ENCODE data around the gene TSPAN14. TPM values are rescaled to one million over a fixed set of nuclear protein-coding genes. Genes with fewer than 3 reads are reported as not detected.

Gene TSPAN14
- total and polyA plus RNA-seq, 2 of the 13 experiments (the other 11 are each of a cell fraction or from before 2014, with no cell fraction given) = 24.1 to 80.6 TPM

DNA sequence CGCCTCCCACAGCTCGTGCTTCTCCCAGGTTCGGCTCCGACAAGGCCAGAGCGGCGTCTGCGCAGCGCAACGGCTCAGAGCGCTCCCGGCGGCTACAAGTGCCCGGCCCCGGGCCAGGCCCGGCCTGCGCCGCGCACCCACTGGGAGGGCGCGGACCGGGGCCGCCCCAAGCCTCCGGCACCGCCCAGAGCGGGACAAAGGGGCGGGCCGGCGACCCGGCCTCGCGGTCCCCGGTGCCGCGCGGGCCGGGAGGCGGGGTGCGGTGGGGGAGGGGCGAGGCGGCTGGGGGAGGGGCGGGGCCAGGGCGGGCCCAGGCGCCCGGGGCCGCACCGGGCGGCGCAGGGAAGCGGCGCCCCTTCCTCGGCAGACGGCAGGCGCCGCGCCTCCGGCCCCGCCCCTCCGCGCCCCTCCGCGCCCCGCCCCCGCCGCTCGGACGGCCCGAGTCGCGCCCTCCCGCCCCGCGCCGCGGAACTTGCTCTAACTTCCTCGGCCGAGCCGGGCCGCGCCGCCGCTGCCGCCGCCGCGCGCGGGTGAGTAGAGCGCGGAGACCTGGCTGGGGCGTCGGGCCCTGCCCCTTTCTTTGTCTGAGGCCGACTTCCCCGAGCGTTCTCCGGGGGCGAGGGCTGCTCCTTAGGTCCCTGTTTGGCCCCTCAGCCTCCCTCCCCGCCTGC is at the start of gene TSPAN14 (continued):
- TF ChIP-seq SPEN (CRISPR knock-in tag; IDR thresholded peaks at IDR 0.05; ENCODE audit: low read depth) (no peak; the same call in 1 of the 2 replicates), SRSF1 (optimal IDR thresholded peaks at IDR 0.05; ENCODE audit: low read depth, low read length) (no peak), CHCHD3 (CRISPR knock-in tag; IDR thresholded peaks at IDR 0.05) (no peak), NRL (CRISPR knock-in tag; IDR thresholded peaks at IDR 0.05; ENCODE audit: borderline replicate concordance) (no peak)

DNA sequence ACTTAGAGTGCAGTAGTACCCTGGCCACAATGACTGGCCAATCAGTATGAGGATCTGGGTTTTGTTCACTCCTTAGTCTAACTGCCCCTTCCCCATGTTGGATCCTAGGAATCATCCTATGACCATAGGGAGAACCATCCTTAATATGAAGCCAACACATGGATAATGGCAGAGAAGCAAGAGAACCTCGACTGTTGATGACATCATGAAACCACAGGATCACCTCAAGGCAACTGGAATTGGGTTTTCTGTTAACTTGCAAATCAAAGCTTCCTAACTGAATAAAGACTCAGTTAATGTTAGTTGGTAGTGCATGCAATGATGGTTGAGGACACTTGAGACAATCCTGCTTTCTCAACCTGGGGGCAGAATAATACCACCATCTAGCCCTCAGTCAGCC is 49.1 kb upstream of the TSPAN14 start:
- CTCF ChIA-PET (ENCODE audit: low intra/inter-chr PET ratio, low total read pairs) = no interaction called here
- no peaks in the 10 kb centered on the region for H3K36me3 ChIP-seq (replicated peaks in 1 of 2; ENCODE audit: control insufficient read depth in 1 of 2, insufficient read depth in 2 of 2, low read length in 2 of 2)
- POLR2A ChIA-PET = interaction anchor here (2.0 kb wide), 1 partner anchor 132 kb away, joined by 4 read pairs; no protein-coding TSS in a partner anchor
- WGBS (ENCODE audit: low lambda C conversion rate) = 92% methylated on average over 1 of the region's 1 CpG
- 0 out of 2 replicates have a peak, but pooled peaks cover 6% of the 10 kb centered on the region for H4K20me1 ChIP-seq (ENCODE audit: insufficient read depth, low read length)
- no peak overlapping the region for H3K27ac ChIP-seq (ENCODE audit: extremely low read length, insufficient read depth, low read length)
- BruUV-seq (replicated peaks) = no TSS peak
- H3K9ac ChIP-seq (ENCODE audit: insufficient read depth, low read depth, low read length) = no peak overlapping the region
- H3K9me3 ChIP-seq (ENCODE audit: low read length) = no peaks in the 10 kb centered on the region
- H3K4me1 ChIP-seq (ENCODE audit: insufficient read depth, low read length) = peaks cover 33% of the 10 kb centered on the region
- H3K79me2 ChIP-seq (ENCODE audit: insufficient read depth, low read length) = peaks cover 19% of the 10 kb centered on the region
- H2AFZ ChIP-seq (ENCODE audit: low read length) = no peak overlapping the region
- DNase-seq (ENCODE audit: low spot score) = no peak
- no peak for ATAC-seq
- no peaks in the 10 kb centered on the region; a peak in 1 of 5 replicates for H3K27me3 ChIP-seq (ENCODE audit: control insufficient read depth in 1 of 2, insufficient read depth in 2 of 2, low read length in 2 of 2)
- no peak overlapping the region for H3K4me3 ChIP-seq (replicated peaks in 1 of 3; ENCODE audit: insufficient read depth in 1 of 3, low read depth in 2 of 3, low read length in 3 of 3)
- in situ Hi-C loops (cut with HindIII; ENCODE audit: extremely low pct_ligation_motif_present, low pct_unique_long_range_greater_than_20kb) = no loop called here
- FAIRE-seq = no peak
- no peak overlapping the region for H3K4me2 ChIP-seq (ENCODE audit: low read depth, low read length)
- intact Hi-C loops (cut with micrococcal nuclease; ENCODE audit: unreplicated experiment) = loop anchor here (5.0 kb wide), 1 partner anchor 37 kb away; no protein-coding TSS in a partner anchor
- peak; percentile 49 for TF ChIP-seq CREB1 (IDR thresholded peaks at IDR 0.05)
- TF ChIP-seq CREB1 (CRISPR knock-in tag; IDR thresholded peaks at IDR 0.05) = no peak
- TF ChIP-seq FOXP1 (IDR thresholded peaks at IDR 0.05) = no peak
- TF ChIP-seq FOXP1 (CRISPR knock-in tag; IDR thresholded peaks at IDR 0.05) = no peak
- TF ChIP-seq SMYD3 (CRISPR knock-in tag; IDR thresholded peaks at IDR 0.05) = no peak
- TF ChIP-seq, protein P1, sequence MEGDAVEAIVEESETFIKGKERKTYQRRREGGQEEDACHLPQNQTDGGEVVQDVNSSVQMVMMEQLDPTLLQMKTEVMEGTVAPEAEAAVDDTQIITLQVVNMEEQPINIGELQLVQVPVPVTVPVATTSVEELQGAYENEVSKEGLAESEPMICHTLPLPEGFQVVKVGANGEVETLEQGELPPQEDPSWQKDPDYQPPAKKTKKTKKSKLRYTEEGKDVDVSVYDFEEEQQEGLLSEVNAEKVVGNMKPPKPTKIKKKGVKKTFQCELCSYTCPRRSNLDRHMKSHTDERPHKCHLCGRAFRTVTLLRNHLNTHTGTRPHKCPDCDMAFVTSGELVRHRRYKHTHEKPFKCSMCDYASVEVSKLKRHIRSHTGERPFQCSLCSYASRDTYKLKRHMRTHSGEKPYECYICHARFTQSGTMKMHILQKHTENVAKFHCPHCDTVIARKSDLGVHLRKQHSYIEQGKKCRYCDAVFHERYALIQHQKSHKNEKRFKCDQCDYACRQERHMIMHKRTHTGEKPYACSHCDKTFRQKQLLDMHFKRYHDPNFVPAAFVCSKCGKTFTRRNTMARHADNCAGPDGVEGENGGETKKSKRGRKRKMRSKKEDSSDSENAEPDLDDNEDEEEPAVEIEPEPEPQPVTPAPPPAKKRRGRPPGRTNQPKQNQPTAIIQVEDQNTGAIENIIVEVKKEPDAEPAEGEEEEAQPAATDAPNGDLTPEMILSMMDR (CRISPR knock-in tag; IDR thresholded peaks at IDR 0.05) = no peak
- TF ChIP-seq NFRKB (IDR thresholded peaks at IDR 0.05) = no peak
- TF ChIP-seq MIXL1 (CRISPR knock-in tag; IDR thresholded peaks at IDR 0.05) = no peak
- TF ChIP-seq KLF6 (CRISPR knock-in tag; IDR thresholded peaks at IDR 0.05) = no peak
- peak; percentile 55 for TF ChIP-seq ATF7 (IDR thresholded peaks at IDR 0.05)
- TF ChIP-seq ATF7 (CRISPR knock-in tag; IDR thresholded peaks at IDR 0.05) = no peak
- TF ChIP-seq, protein P2, sequence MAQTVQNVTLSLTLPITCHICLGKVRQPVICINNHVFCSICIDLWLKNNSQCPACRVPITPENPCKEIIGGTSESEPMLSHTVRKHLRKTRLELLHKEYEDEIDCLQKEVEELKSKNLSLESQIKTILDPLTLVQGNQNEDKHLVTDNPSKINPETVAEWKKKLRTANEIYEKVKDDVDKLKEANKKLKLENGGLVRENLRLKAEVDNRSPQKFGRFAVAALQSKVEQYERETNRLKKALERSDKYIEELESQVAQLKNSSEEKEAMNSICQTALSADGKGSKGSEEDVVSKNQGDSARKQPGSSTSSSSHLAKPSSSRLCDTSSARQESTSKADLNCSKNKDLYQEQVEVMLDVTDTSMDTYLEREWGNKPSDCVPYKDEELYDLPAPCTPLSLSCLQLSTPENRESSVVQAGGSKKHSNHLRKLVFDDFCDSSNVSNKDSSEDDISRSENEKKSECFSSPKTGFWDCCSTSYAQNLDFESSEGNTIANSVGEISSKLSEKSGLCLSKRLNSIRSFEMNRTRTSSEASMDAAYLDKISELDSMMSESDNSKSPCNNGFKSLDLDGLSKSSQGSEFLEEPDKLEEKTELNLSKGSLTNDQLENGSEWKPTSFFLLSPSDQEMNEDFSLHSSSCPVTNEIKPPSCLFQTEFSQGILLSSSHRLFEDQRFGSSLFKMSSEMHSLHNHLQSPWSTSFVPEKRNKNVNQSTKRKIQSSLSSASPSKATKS (CRISPR knock-in tag; IDR thresholded peaks at IDR 0.05) = no peak
- no peak for TF ChIP-seq KAT8 (CRISPR knock-in tag; IDR thresholded peaks at IDR 0.05)
- TF ChIP-seq ZNF10 (CRISPR knock-in tag; IDR thresholded peaks at IDR 0.05; ENCODE audit: borderline replicate concordance, low read depth) = no peak
